HG02763 (cell line): ENCODE results near the gene LMO1.

Experiments
- ATAC-seq: cut with Tn5 transposase; IDR thresholded peaks from one replicate; pipeline ENCODE4 v1.9.1; 2021; ENCODE audit warnings: mild to moderate bottlenecking, moderate library complexity; ENCODE audit not compliant: unreplicated experiment

Gene LMO1

DNA sequence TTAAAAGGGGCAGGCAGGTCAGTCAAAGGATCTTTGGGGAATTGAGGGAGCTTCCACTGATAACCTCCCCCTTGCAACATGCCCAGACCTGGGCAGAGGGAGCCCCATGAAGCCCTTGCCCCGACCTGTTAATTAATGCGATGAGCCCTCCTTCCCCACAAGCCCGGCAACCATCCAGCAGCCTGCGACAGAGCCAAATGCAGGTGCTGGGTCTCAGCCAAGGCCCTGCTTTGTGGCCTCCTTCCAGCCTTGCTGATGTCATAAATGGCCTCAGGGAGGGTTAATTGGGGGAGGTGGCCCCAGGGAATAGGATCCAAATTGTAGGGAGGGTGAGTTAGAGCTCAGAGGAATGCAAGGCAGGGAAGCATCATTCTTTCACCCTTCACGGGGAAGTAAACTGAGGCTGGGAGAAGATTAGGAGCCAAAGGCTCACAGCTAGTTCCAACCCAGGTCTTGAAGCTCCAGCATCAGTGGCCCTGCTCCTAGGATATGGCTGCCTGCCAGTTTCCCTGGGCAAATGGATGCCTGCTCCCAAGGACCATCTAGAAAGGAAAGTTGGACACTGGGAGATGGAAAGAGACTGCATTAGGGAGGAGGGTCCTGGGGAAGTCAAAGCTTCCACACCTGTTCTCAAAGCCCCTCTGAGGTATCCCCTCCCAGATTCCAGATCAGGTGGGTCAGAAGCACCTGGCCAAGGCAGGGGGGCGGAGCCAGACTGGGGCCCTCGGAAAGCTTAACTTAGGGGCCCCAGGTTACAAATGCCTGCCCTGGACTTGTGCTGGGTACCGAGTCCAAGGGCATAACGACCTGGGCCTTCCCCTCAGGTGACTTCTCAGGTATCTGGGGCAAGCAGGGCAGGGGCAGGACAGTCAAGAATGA lies 34.1 kb downstream of the LMO1 start:
- no peak for ATAC-seq

- no peak for ATAC-seq
These were observed 35.4 kb downstream of the LMO1 start for GRCh38 chr11:8228231-8228630.

GRCh38 chr11:8227156-8228152 lies 36.2 kb downstream of the LMO1 start:
- ATAC-seq, result no peak

GRCh38 chr11:8225589-8226036 lies 38.1 kb downstream of the LMO1 start:
- ATAC-seq, result no peak

GRCh38 chr11:8224711-8225110 lies 39.0 kb downstream of the LMO1 start:
- ATAC-seq, result no peak

GRCh38 chr11:8224161-8224591 lies 39.5 kb downstream of the LMO1 start:
- ATAC-seq, result no peak

GRCh38 chr11:8223513-8223900 lies 40.2 kb downstream of the LMO1 start:
- ATAC-seq, result no peak

DNA sequence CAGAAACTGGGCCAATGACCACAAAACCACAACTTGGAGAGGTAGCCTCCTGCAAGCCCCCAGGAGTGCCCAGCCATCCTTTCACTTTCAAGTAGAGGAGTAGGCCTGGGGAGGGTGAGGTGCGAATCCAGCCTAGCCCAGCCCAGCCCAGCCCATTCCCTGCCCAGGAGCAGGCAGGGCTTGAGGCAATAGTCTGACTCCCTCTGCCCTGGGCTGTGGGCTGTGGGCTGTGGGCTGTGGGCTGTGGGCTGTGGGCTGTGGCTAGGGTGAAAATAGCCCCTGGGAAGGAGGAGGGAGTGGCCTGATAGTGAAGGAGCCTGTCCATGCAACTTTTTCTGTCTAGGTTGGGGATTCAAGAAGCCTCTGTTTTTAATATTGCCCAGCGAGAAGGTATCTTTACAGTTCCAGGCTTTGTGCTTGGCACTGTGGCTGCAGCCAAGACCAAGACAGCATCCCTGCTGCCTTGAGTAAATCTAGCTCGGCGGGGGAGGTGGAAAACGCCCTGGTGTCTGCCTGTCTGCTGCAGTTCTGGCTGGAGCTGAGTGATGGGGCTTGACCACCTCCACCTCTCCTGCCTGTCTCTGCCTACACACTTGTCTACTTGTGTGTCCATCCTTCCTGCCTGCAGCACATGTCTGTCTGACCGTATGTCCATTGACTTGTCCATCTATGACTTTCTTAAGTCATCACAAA lies 40.7 kb downstream of the LMO1 start:
- ATAC-seq, result no peak

GRCh38 chr11:8221917-8222495 lies 41.7 kb downstream of the LMO1 start:
- no peak for ATAC-seq

GRCh38 chr11:8221046-8221723 lies 42.5 kb downstream of the LMO1 start:
- no peak for ATAC-seq

- no peak for ATAC-seq
These were observed 43.2 kb downstream of the LMO1 start for GRCh38 chr11:8220261-8221045.

DNA sequence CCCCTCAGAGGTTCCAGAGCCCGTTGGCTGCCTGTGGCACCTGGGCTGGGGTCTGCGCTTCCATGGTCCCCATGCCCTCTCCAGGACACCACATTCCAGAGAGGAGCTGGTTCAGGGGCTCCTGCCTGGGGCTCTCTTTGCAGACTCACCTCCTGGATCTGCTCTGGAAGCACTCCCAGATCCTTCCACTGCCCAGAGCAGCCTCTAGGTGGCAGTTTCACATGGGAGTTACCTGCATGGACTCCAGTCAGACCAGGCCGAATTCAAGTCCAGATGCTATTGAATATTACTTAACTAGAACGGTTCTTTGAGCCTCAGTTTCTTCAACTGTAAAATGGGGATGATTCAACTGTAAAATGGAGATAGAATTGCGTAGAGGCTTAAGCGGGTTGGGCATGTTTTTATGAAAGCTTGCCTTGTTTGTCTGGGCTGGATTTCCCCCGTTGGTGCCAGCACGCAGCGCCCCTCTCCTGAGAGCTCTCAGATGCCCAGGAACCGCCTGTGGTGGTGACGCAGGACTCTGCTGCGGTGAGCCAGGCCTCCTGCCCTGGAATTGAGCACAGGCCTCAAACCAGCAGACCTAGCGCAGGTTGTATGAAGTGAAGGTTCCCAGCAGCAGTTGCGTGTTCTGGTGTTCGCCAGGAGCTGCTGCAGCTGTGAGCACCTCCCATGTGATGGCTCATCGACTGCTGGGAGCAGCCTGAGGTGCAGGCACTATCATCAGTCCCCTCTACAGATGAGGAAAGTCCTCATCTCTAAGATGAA lies 44.2 kb downstream of the LMO1 start:
- no peak for ATAC-seq

DNA sequence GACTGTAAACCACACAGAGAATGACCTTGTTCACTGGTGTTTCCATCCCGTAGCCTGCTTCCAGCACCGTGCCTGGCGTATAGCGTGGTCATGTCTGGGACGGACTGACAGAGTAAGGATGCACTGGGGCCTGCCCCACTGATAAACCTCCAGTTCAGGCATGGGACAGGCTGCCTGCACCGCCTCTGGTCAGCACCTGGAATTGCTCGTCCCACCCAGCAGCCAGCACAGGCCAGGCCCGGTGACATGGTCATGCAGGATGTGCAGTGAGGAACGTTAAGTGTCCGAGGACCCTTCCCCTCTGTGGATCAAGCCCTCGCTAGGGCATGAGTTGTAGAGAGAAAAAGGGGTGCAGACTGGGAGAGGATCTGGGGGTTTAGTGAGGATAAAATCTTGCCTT lies 44.8 kb downstream of the LMO1 start:
- no peak for ATAC-seq

GRCh38 chr11:8218409-8218808 lies 45.3 kb downstream of the LMO1 start:
- no peak for ATAC-seq

DNA sequence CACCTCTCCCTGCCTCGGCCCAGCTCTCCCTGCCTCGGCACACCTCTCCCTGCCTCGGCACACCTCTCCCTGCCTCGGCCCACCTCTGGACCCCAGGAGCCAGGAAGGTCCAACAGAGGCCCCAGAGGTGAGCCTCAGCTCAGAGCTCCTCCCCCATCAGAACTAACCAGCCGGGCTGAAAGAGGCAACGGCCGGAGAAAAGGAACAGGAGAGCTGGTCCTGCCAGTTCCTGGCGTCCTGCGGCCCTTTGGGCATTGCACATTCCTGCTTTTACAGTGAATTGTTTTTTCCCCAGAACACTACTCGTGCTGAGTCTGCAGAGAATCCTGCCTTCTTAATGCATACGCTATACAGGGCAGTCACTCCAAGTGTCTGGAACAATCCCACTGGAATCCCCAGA lies 45.8 kb downstream of the LMO1 start:
- ATAC-seq, result no peak

GRCh38 chr11:8217136-8217535 lies 46.5 kb downstream of the LMO1 start:
- no peak for ATAC-seq

DNA sequence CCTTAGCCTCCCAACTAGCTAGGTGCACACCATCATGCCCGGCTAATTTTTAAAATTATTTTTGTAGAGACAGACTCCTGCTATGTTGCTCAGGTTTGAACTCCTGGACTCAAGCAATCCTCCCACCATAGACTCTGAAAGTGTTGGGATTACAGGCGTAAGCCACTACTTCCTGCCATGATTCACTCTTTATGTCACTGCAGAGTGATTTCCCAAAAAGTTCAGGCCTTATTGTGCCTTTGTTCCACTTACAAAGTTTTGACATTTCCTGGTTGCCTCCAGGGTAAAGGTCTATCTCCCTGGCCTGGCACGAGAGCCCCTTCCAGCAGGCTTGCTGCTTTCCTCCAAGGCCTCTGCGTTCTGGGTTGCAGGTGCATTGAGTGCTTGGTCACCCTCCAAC lies 50.3 kb downstream of the LMO1 start:
- no peak for ATAC-seq

DNA sequence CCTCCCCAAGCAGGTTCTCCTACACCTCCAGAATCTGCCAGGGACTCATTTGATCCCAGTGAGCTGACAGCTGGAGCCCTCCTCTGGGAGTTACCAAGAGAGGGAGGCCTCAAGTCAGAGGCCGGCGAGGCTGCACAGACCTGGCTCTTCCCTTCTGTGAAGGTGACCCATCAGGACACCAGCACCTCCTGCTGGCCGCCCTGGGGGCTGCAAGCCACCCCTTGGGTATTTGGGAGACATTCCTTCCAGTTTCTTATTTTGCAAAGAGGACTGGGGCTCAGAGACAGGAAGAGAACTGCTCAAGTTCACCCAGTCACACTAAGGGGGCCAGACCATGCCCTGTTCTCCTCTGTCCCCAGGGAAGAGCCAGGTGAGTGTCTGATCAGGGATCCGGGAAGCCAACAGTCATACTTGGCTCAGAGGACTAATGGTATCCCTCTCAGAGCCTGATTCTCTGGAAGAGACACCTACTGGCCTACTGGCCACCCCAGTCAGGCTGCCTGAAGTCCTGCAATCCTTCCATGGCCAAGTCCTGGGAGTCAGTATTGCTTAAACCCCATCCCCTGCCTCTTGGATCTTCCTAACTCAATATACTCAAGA lies 54.4 kb downstream of the LMO1 start:
- ATAC-seq, result no peak
